H1 (cell line): ENCODE data around the gene MCF2L2. TPM values are rescaled to one million over a fixed set of nuclear protein-coding genes. Genes with fewer than 3 reads are reported as not detected.

Source experiments
- CTCF ChIA-PET: fragments of 300-600 bp; sonication (Branson Sonifier 250); formaldehyde crosslinking; loops from one replicate; lab custom pipeline; 2021; ENCODE audit not compliant: partially characterized antibody; lab: Charles Lee
- POLR2A ChIA-PET: fragments of 300-600 bp; sonication (Branson Sonifier 250); formaldehyde crosslinking; loops from one replicate; lab custom pipeline; 2021; ENCODE audit warnings: inconsistent platforms; ENCODE audit not compliant: partially characterized antibody; lab: Charles Lee
- DNase-seq, 2 experiments: peaks; one replicate each; pipeline versions ENCODE4 v3.0.0 to v3.0.0-alpha.2; 2010 to 2022; ENCODE audit warnings: low spot score in 2 of 2, low read depth in 1 of 2, mixed read lengths in 1 of 2
- FAIRE-seq: peaks from 2 replicates; lab custom pipeline; 2011; peaks lifted over from hg19 to GRCh38; lab: Jason Lieb, UNC
- H2AFZ ChIP-seq: 2 replicates; pipeline ENCODE4 v1.8.1; 2012; ENCODE audit warnings: low read length, inconsistent platforms
- H2AK5ac ChIP-seq: 2 replicates; pipeline ENCODE4 v1.6.1; 2013; ENCODE audit warnings: low read depth, low read length
- H2BK120ac ChIP-seq: replicated peaks from 2 replicates; pipeline ENCODE3; 2013; ENCODE audit warnings: low read depth, low read length, inconsistent platforms
- H2BK12ac ChIP-seq: 2 replicates; pipeline ENCODE4 v1.6.1; 2013; ENCODE audit warnings: low read depth, low read length
- H2BK15ac ChIP-seq: 2 replicates; pipeline ENCODE4 v1.6.1; 2013; ENCODE audit warnings: low read length
- H2BK20ac ChIP-seq: 2 replicates; pipeline ENCODE4 v1.6.1; 2013; ENCODE audit warnings: low read length
- H2BK5ac ChIP-seq: 2 replicates; pipeline ENCODE4 v1.6.1; 2013; ENCODE audit warnings: low read depth, low read length
- H3K14ac ChIP-seq: 2 replicates; pipeline ENCODE4 v1.6.1; 2013; ENCODE audit warnings: inconsistent platforms; ENCODE audit not compliant: insufficient read length
- H3K18ac ChIP-seq: 2 replicates; pipeline ENCODE4 v1.6.1; 2013; ENCODE audit warnings: low read length; ENCODE audit errors: extremely low read depth
- H3K23ac ChIP-seq: 2 replicates; pipeline ENCODE4 v1.6.1; 2013; ENCODE audit warnings: inconsistent platforms; ENCODE audit not compliant: insufficient read length
- H3K23me2 ChIP-seq: 2 replicates; pipeline ENCODE4 v1.6.1; 2013; ENCODE audit warnings: low read depth, low read length
- H3K27ac ChIP-seq: 2 replicates; pipeline ENCODE4 v1.6.1; 2011; ENCODE audit warnings: low read depth, low read length, inconsistent platforms
- H3K27me3 ChIP-seq, 4 experiments: replicated peaks in 1 of 4; 1 replicate in 1 of 4; 2 replicates in 3 of 4; pipeline versions ENCODE4 v1.6.1 to v1.8.1; 2011 to 2013; ENCODE audit warnings: low read length in 3 of 4, mild to moderate bottlenecking in 3 of 4, inconsistent platforms in 2 of 4, mixed read lengths in 2 of 4, moderate library complexity in 1 of 4; ENCODE audit not compliant: control insufficient read depth in 3 of 4, insufficient read depth in 3 of 4; ENCODE audit errors: extremely low read depth in 1 of 4
- H3K36me3 ChIP-seq, 4 experiments: 2 replicates each; pipeline versions ENCODE4 v1.6.1 to v1.8.1; 2011 to 2013; ENCODE audit warnings: mild to moderate bottlenecking in 4 of 4, low read length in 3 of 4, moderate library complexity in 2 of 4, control low read depth in 1 of 4, inconsistent platforms in 1 of 4; ENCODE audit not compliant: insufficient read depth in 4 of 4, control insufficient read depth in 2 of 4
- H3K4ac ChIP-seq: replicated peaks from 2 replicates; pipeline ENCODE3; 2013; ENCODE audit warnings: low read length, low read depth, mixed read lengths, inconsistent platforms; ENCODE audit not compliant: insufficient read length
- H3K4me1 ChIP-seq, 4 experiments: replicated peaks in 1 of 4; 1 replicate in 1 of 4; 2 replicates in 3 of 4; pipeline versions ENCODE4 v1.6.1 to v1.8.1; 2011 to 2013; ENCODE audit warnings: low read length in 3 of 4, inconsistent platforms in 2 of 4, mixed read lengths in 1 of 4; ENCODE audit not compliant: insufficient read depth in 4 of 4, control insufficient read depth in 3 of 4
- H3K4me2 ChIP-seq, 2 experiments: 2 replicates each; pipeline versions ENCODE4 v1.6.1 to v1.8.1; 2011 to 2013; ENCODE audit warnings: low read depth in 2 of 2, low read length in 2 of 2, control low read depth in 1 of 2, inconsistent platforms in 1 of 2, mild to moderate bottlenecking in 1 of 2; ENCODE audit not compliant: insufficient read depth in 1 of 2
- H3K4me3 ChIP-seq, 4 experiments: fragments of 200-600, 300-600 bp in 1 of 4; sonication (generic), shearing (Covaris generic), sonication (Bioruptor Twin) in 1 of 4; 2 replicates each; pipeline versions ENCODE4 v1.5.1 to v1.8.1; 2011 to 2016; ENCODE audit warnings: low read length in 4 of 4, low read depth in 3 of 4, control low read depth in 2 of 4, inconsistent platforms in 2 of 4, mild to moderate bottlenecking in 2 of 4, mixed read lengths in 1 of 4, moderate library complexity in 1 of 4; ENCODE audit not compliant: insufficient read depth in 2 of 4; ENCODE audit errors: extremely low read depth in 1 of 4
- H3K56ac ChIP-seq: replicated peaks from 2 replicates; pipeline ENCODE3; 2013; ENCODE audit warnings: low read depth, mild to moderate bottlenecking, mixed read lengths, low read length, inconsistent platforms; ENCODE audit not compliant: insufficient read length
- H3K79me1 ChIP-seq: 2 replicates; pipeline ENCODE4 v1.6.1; 2013; ENCODE audit warnings: low read depth, low read length, control low read depth
- H3K79me2 ChIP-seq, 2 experiments: 2 replicates each; pipeline versions ENCODE4 v1.6.1 to v1.8.1; 2012 to 2013; ENCODE audit warnings: low read length in 2 of 2, mild to moderate bottlenecking in 2 of 2, inconsistent platforms in 1 of 2; ENCODE audit not compliant: insufficient read depth in 2 of 2, control insufficient read depth in 1 of 2
- H3K9ac ChIP-seq, 4 experiments: replicated peaks in 1 of 4; 1 replicate in 1 of 4; 2 replicates in 3 of 4; pipeline versions ENCODE4 v1.6.1 to v1.8.1; 2011 to 2013; ENCODE audit warnings: low read depth in 3 of 4, low read length in 3 of 4, control low read depth in 2 of 4, mild to moderate bottlenecking in 2 of 4, moderate library complexity in 2 of 4, inconsistent platforms in 1 of 4; ENCODE audit errors: extremely low read depth in 1 of 4
- H3K9me3 ChIP-seq, 2 experiments: 2 replicates each; pipeline versions ENCODE4 v1.6.1 to v1.8.1; 2012 to 2013; ENCODE audit warnings: mild to moderate bottlenecking in 2 of 2, moderate library complexity in 2 of 2, control low read depth in 1 of 2, inconsistent platforms in 1 of 2, low read depth in 1 of 2, low read length in 1 of 2, mixed read lengths in 1 of 2; ENCODE audit not compliant: insufficient read depth in 2 of 2
- H4K20me1 ChIP-seq, 2 experiments: replicated peaks in 1 of 2; 2 replicates each; pipeline versions ENCODE3 to v1.8.1; 2011 to 2013; ENCODE audit warnings: inconsistent platforms in 2 of 2, low read length in 2 of 2, mild to moderate bottlenecking in 1 of 2; ENCODE audit not compliant: insufficient read depth in 2 of 2, control insufficient read depth in 1 of 2
- H4K5ac ChIP-seq: 2 replicates; pipeline ENCODE4 v1.6.1; 2013; ENCODE audit warnings: low read length, low read depth, mixed read lengths, inconsistent platforms; ENCODE audit not compliant: insufficient read length
- H4K8ac ChIP-seq: 2 replicates; pipeline ENCODE4 v1.8.0; 2013; ENCODE audit warnings: mild to moderate bottlenecking, moderate library complexity, low read length, inconsistent platforms; ENCODE audit not compliant: insufficient read depth; ENCODE audit errors: extremely low read depth
- H4K91ac ChIP-seq: replicated peaks from 2 replicates; pipeline ENCODE3; 2013; ENCODE audit warnings: low read length, mixed read lengths, inconsistent platforms; ENCODE audit not compliant: insufficient read length
- RAD21 ChIP-seq, 2 experiments: IDR thresholded peaks in 1 of 2; conservative IDR thresholded peaks in 1 of 2; 2 replicates each; pipeline ENCODE4 v1.6.1; 2011; ENCODE audit warnings: low read depth in 2 of 2, low read length in 2 of 2, improper control_type of control experiment in 1 of 2, inconsistent platforms in 1 of 2, mild to moderate bottlenecking in 1 of 2, moderate library complexity in 1 of 2
- TAF7 ChIP-seq: optimal IDR thresholded peaks from 2 replicates; pipeline ENCODE3; 2011; ENCODE audit warnings: low read depth, mild to moderate bottlenecking, inconsistent platforms, low read length, moderate library complexity, borderline replicate concordance
- WGBS, 2 experiments: shearing (Covaris generic) in 1 of 2; methylation state at CpG; one replicate each; pipeline versions ENCODE4 v1.1.6 to v1.1.7; 2013 to 2015; ENCODE audit warnings: low lambda C conversion rate in 2 of 2, mixed read lengths in 2 of 2, inconsistent platforms in 1 of 2, low coverage in 1 of 2, missing lambda C conversion rate in 1 of 2; ENCODE audit not compliant: insufficient replicate concordance in 2 of 2, insufficient coverage in 1 of 2, insufficient read length in 1 of 2; ENCODE audit errors: extremely low coverage in 1 of 2, missing lambda C conversion rate in 1 of 2; 5-methylcytosine and 5-hydroxymethylcytosine counted together
- polyA plus RNA-seq, 7 experiments: library from polyadenylated mRNA; depleted of rRNA in 3 of 7; stranded (reverse) in 5 of 7; unstranded in 2 of 7; fragments of >200 nt in 5 of 7; fragments of 200-250 nt in 2 of 7; gene quantifications; 1 replicate in 5 of 7; 2 replicates in 1 of 7; 4 replicates in 1 of 7; pipeline versions ENCODE4 v1.2.1 to v1.2.3, GENCODE V29; 2011 to 2013; ENCODE audit warnings: missing spikeins in 2 of 7, mixed read lengths in 2 of 7
- total RNA-seq: library from RNA; stranded (reverse); fragmentation: NEBNext Ultra II Directional; extraction: Animal tissue kit (Norgen Biotek cat#: 25700); gene quantifications from 2 replicates; pipeline ENCODE4 v1.2.1, GENCODE V29; 2021

The MCF2L2 gene
- total and polyA plus RNA-seq, 2 of the 8 experiments (the other 6 are each of a cell fraction or from before 2014, with no cell fraction given): 4.1 to 13.7 TPM

- Histone ChIP-seq H3K23me2 (no peaks in the 10 kb centered on the region), H2BK20ac (no peak overlapping the region), H3K27me3 (no peaks in the 10 kb centered on the region), H3K4me2 (no peak overlapping the region), H2AFZ (no peak overlapping the region), H3K4ac (no peak overlapping the region), H3K23ac (no peak overlapping the region), H2BK5ac (no peak overlapping the region), H3K79me2 (no peaks in the 10 kb centered on the region), H4K5ac (no peak overlapping the region), H2BK15ac (no peak overlapping the region), H2AK5ac (no peak overlapping the region), H3K4me3 (no peak overlapping the region), H3K9ac (no peak overlapping the region), H3K79me1 (no peaks in the 10 kb centered on the region), H3K27ac (no peak overlapping the region), H3K9me3 (no peaks in the 10 kb centered on the region), H2BK12ac (no peak overlapping the region), H4K91ac (no peak overlapping the region), H3K36me3 (no peaks in the 10 kb centered on the region), H4K20me1 (no peaks in the 10 kb centered on the region), H4K8ac (no peak overlapping the region), H2BK120ac (no peak overlapping the region), H3K14ac (no peak overlapping the region), H3K18ac (no peak overlapping the region), H3K56ac (no peak overlapping the region), H3K4me1 (no peaks in the 10 kb centered on the region)
- DNase-seq (no peak), FAIRE-seq (no peak)
- POLR2A ChIA-PET: no interaction called here
- CTCF ChIA-PET: interaction anchor here (0.6 to 1.3 kb wide), 3 partner anchors 32 to 166 kb away, joined by 3 to 4 read pairs (median 3); partner anchors contain the start of gene B3GNT5
- TF ChIP-seq TAF7: no peak
- no peak for TF ChIP-seq RAD21 (IDR thresholded peaks at IDR 0.05 in 1 of 2, conservative IDR thresholded peaks at IDR 0.05 in 1 of 2; ENCODE audit: low read depth in 2 of 2, low read length in 2 of 2)
- 92% methylated on average over 3 of the region's 3 CpGs; no CpG with 5 or more reads in 1 of the 2 experiments for WGBS, 2 experiments
Measured at GRCh38 chr3:183354325-183354831, 74.0 kb downstream of the MCF2L2 start.
